GM12878 (cell line): ENCODE data around the gene PATJ. TPM values are rescaled to one million over a fixed set of nuclear protein-coding genes. Genes with fewer than 3 reads are reported as not detected.

Experiments
- ATAC-seq: fragments of 200-7000 bp; cut with Tn5 transposase; 3 replicates; pipeline ENCODE4 v1.9.1; 2020; ENCODE audit warnings: mild to moderate bottlenecking, moderate library complexity
- BruUV-seq: library from RNA; stranded (reverse); fragments of 400-500 nt; replicated peaks from 2 replicates; lab custom pipeline; 2021; lab: Mats Ljungman, UMichigan
- CTCF ChIA-PET: fragments of 300-600 bp; sonication (Branson Sonifier 250); formaldehyde crosslinking; extraction: SDS; loops from one replicate; lab custom pipeline; 2021; ENCODE audit warnings: inconsistent platforms; lab: Yijun Ruan, JAX
- POLR2A ChIA-PET: fragments of 350-600 bp; formaldehyde crosslinking; extraction: SDS; loops from one replicate; lab custom pipeline; 2021; ENCODE audit warnings: inconsistent platforms; lab: Charles Lee
- RAD21 ChIA-PET: fragments of 300-600 bp; sonication (Branson Sonifier 250); formaldehyde crosslinking; loops from one replicate; lab custom pipeline; 2023; ENCODE audit warnings: antibody characterized with exemption; ENCODE audit not compliant: unreplicated experiment; lab: Charles Lee
- SMC1A ChIA-PET: fragments of 300-600 bp; sonication (Branson Sonifier 250); formaldehyde crosslinking; loops from one replicate; lab custom pipeline; 2023; ENCODE audit not compliant: unreplicated experiment, uncharacterized antibody; lab: Charles Lee
- DNase-seq: peaks from one replicate; pipeline ENCODE4 v3.0.0-alpha.2; 2011; ENCODE audit warnings: low read depth, low spot score
- FAIRE-seq: peaks from 3 replicates; lab custom pipeline; 2011; peaks lifted over from hg19 to GRCh38; lab: Jason Lieb, UNC
- H2AFZ ChIP-seq: 2 replicates; pipeline ENCODE4 v1.6.0; 2011; ENCODE audit warnings: low read depth, low read length, control low read depth; ENCODE audit not compliant: control insufficient read depth
- H3K27ac ChIP-seq: 2 replicates; pipeline ENCODE4 v1.5.1; 2011; ENCODE audit warnings: control low read depth; ENCODE audit not compliant: control insufficient read depth, insufficient read depth
- H3K27me3 ChIP-seq, 2 experiments: replicated peaks in 1 of 2; 2 replicates each; pipeline versions ENCODE4 v1.6.0 to v1.6.1; 2011; ENCODE audit warnings: low read length in 1 of 2; ENCODE audit not compliant: control insufficient read depth in 2 of 2, insufficient read depth in 2 of 2
- H3K36me3 ChIP-seq, 2 experiments: 2 replicates each; pipeline ENCODE4 v1.5.1; 2011; ENCODE audit warnings: low read length in 1 of 2; ENCODE audit not compliant: control insufficient read depth in 2 of 2, insufficient read depth in 2 of 2
- H3K4me1 ChIP-seq: 2 replicates; pipeline ENCODE4 v1.6.1; 2011; ENCODE audit warnings: mild to moderate bottlenecking, low read length, moderate library complexity, mixed read lengths; ENCODE audit not compliant: control insufficient read depth, insufficient read depth
- H3K4me2 ChIP-seq: 2 replicates; pipeline ENCODE4 v1.6.0; 2011; ENCODE audit warnings: control low read depth; ENCODE audit not compliant: control insufficient read depth, insufficient read depth
- H3K4me3 ChIP-seq: fragments of 200-600 bp; sonication (generic); 2 replicates; pipeline ENCODE4 v1.5.1; 2016
- H3K79me2 ChIP-seq: 2 replicates; pipeline ENCODE4 v1.6.0; 2011; ENCODE audit warnings: low read length; ENCODE audit not compliant: control insufficient read depth, insufficient read depth
- H3K9ac ChIP-seq: 2 replicates; pipeline ENCODE4 v1.8.0; 2011; ENCODE audit warnings: low read length, control low read depth, mixed read lengths; ENCODE audit not compliant: control insufficient read depth, insufficient read depth
- H3K9me3 ChIP-seq: replicated peaks from 3 replicates; pipeline ENCODE4 v1.5.1; 2011; ENCODE audit warnings: mild to moderate bottlenecking, low read length; ENCODE audit not compliant: control insufficient read depth, insufficient read depth
- H4K20me1 ChIP-seq: 2 replicates; pipeline ENCODE4 v1.6.0; 2011; ENCODE audit not compliant: control insufficient read depth, insufficient read depth
- ASH2L ChIP-seq: fragments of 300-600, 200-600 bp; sonication (generic); IDR thresholded peaks from 2 replicates; pipeline ENCODE4 v1.6.1; 2017; ENCODE audit warnings: low read depth, mild to moderate bottlenecking, borderline replicate concordance
- BMI1 ChIP-seq: fragments of 450-650 bp; IDR thresholded peaks from 2 replicates; pipeline ENCODE4 v1.6.1; 2016; ENCODE audit warnings: mild to moderate bottlenecking, moderate library complexity, borderline replicate concordance
- CBFB ChIP-seq: IDR thresholded peaks from 2 replicates; pipeline ENCODE4 v1.6.1; 2016; ENCODE audit warnings: antibody characterized with exemption, low read depth
- CEBPB ChIP-seq, 2 experiments: fragments of 150-350 bp in 1 of 2; IDR thresholded peaks; 2 replicates each; pipeline ENCODE4 v1.6.1; 2012 to 2014; ENCODE audit warnings: low read depth in 2 of 2, low read length in 2 of 2, borderline replicate concordance in 1 of 2, inconsistent platforms in 1 of 2
- CHD1 ChIP-seq: IDR thresholded peaks from 2 replicates; pipeline ENCODE4 v1.6.1; 2012; ENCODE audit warnings: low read depth, low read length, improper control_type of control experiment
- GATAD2B ChIP-seq: fragments of 450-650 bp; conservative IDR thresholded peaks from 2 replicates; pipeline ENCODE4 v1.6.1; 2017; ENCODE audit warnings: low read depth, mild to moderate bottlenecking, moderate library complexity
- KLF5 ChIP-seq: fragments of 450-650 bp; IDR thresholded peaks from 2 replicates; pipeline ENCODE4 v1.6.1; 2014; ENCODE audit warnings: mild to moderate bottlenecking; ENCODE audit not compliant: partially characterized antibody
- NFYA ChIP-seq: IDR thresholded peaks from 2 replicates; pipeline ENCODE4 v1.6.1; 2011; ENCODE audit warnings: low read depth, mild to moderate bottlenecking, low read length, improper control_type of control experiment, borderline replicate concordance
- POU2F2 ChIP-seq: IDR thresholded peaks from 3 replicates; pipeline ENCODE4 v1.6.1; 2011; ENCODE audit warnings: low read depth, mild to moderate bottlenecking, low read length, borderline replicate concordance
- RAD51 ChIP-seq: fragments of 450-650 bp; IDR thresholded peaks from 2 replicates; pipeline ENCODE4 v1.6.1; 2016; ENCODE audit warnings: moderate library complexity, mild to moderate bottlenecking, inconsistent platforms
- TCF12 ChIP-seq: IDR thresholded peaks from 2 replicates; pipeline ENCODE4 v1.6.1; 2011; ENCODE audit warnings: low read depth, mild to moderate bottlenecking, low read length
- TCF3 ChIP-seq: IDR thresholded peaks from 2 replicates; pipeline ENCODE4 v1.6.1; 2012; ENCODE audit warnings: low read depth, mild to moderate bottlenecking, low read length, borderline replicate concordance; ENCODE audit not compliant: insufficient read depth
- ZNF384 ChIP-seq: IDR thresholded peaks from 2 replicates; pipeline ENCODE4 v1.6.1; 2012; ENCODE audit warnings: low read depth, mild to moderate bottlenecking, low read length, improper control_type of control experiment, borderline replicate concordance
- WGBS: methylation state at CpG from one replicate; pipeline ENCODE4 v1.1.6; 2016; ENCODE audit warnings: low lambda C conversion rate; ENCODE audit not compliant: insufficient replicate concordance, insufficient coverage; ENCODE audit errors: missing lambda C conversion rate; 5-methylcytosine and 5-hydroxymethylcytosine counted together
- in situ Hi-C: fragments of 300-500 bp; cut with MboI; formaldehyde crosslinking; loops from 9 replicates; pipeline ENCODE4 v1.14.3; 2018; ENCODE audit warnings: mixed read lengths
- intact Hi-C: fragments of 100-400 bp; cut with micrococcal nuclease; formaldehyde crosslinking; loops from one replicate; pipeline ENCODE4 v1.14.2; 2022; ENCODE audit not compliant: unreplicated experiment
- polyA plus RNA-seq, 11 experiments: library from polyadenylated mRNA; depleted of rRNA in 4 of 11; unstranded in 6 of 11; stranded (reverse) in 5 of 11; fragments of >200 nt; fragmentation: Nextera tagmentation in 4 of 11; fragmentation: Illumina TruSeq in 1 of 11; extraction: Ambion mirVana in 4 of 11; extraction: Trizol in 1 of 11; gene quantifications; 1 replicate in 1 of 11; 2 replicates in 10 of 11; pipeline versions ENCODE4 v1.2.1 to v1.2.3, GENCODE V29; 2011 to 2016; ENCODE audit warnings: inconsistent platforms in 2 of 11, missing spikeins in 2 of 11, low read depth in 1 of 11
- total RNA-seq, 4 experiments: library from RNA; depleted of rRNA in 3 of 4; stranded (reverse); fragments of >200 nt in 3 of 4; fragmentation: Illumina TruSeq in 1 of 4; extraction: Trizol in 1 of 4; gene quantifications; 2 replicates each; pipeline versions ENCODE4 v1.2.1 to v1.2.3, GENCODE V29; 2013 to 2021
- TF ChIP-seq, protein P1 (sequence below): fragments of 450-650 bp; IDR thresholded peaks from 2 replicates; pipeline ENCODE4 v1.6.1; 2017; ENCODE audit warnings: borderline replicate concordance

PATJ gene
- total and polyA plus RNA-seq, 10 of the 15 experiments (the other 5 are each of a cell fraction or from before 2014, with no cell fraction given), result 2.8 to 13.9 (median 6.9) TPM

DNA sequence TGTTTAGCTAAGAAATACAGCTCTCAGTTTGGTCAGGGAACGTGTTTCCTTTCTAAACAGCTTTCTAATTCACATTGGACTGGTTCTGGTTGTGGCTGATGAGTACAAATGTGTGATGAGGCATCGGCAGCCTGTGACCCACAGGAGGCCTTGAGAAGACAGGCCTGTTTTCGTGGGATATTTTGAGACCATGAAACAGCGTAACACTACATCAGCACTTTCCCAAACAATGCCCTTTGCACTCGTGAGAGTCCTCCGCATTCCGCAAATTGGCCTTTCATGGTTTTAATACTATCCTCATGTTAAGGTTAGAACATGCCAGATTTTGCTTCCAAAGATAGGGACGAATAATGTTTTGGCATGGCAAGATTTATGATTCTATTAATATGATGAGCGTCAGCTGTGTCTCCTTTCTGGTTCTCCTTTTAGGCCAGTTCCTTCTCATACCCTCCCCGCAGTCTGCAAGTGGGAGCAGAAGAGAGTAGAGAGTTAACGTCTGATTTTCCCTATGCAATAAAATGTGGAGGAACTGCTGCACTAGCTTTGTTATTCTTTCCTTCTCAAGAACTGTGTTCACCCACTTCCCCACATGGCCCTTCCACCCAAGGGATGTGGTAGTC, 368.0 kb downstream of the PATJ start:
- H3K4me2 ChIP-seq, result no peak overlapping the region
- in situ Hi-C loops, result no loop called here
- no peaks in the 10 kb centered on the region for H3K27me3 ChIP-seq
- no peak for FAIRE-seq
- CTCF ChIA-PET, result no interaction called here
- H3K4me1 ChIP-seq, result no peaks in the 10 kb centered on the region
- no peak overlapping the region for H3K9ac ChIP-seq
- no peak for DNase-seq
- H3K36me3 ChIP-seq, result no peaks in the 10 kb centered on the region
- TF ChIP-seq TCF3 (no peak), RAD51 (no peak), CBFB (no peak), NFYA (no peak), ZNF384 (no peak), TCF12 (no peak), KLF5 (no peak), BMI1 (no peak), GATAD2B (no peak), ASH2L (no peak)
- H2AFZ ChIP-seq, result no peak overlapping the region
- intact Hi-C loops, result no loop called here
- no peaks in the 10 kb centered on the region for H3K79me2 ChIP-seq
- SMC1A ChIA-PET, result no interaction called here
- no peaks in the 10 kb centered on the region for H3K9me3 ChIP-seq
- 69% methylated on average over 11 of the region's 11 CpGs for WGBS
- no peak overlapping the region for H3K4me3 ChIP-seq
- no peaks in the 10 kb centered on the region for H4K20me1 ChIP-seq
- no TSS peak for BruUV-seq
- no peak overlapping the region for H3K27ac ChIP-seq
- POLR2A ChIA-PET, result no interaction called here
- RAD21 ChIA-PET, result no interaction called here
- no peak for ATAC-seq

DNA sequence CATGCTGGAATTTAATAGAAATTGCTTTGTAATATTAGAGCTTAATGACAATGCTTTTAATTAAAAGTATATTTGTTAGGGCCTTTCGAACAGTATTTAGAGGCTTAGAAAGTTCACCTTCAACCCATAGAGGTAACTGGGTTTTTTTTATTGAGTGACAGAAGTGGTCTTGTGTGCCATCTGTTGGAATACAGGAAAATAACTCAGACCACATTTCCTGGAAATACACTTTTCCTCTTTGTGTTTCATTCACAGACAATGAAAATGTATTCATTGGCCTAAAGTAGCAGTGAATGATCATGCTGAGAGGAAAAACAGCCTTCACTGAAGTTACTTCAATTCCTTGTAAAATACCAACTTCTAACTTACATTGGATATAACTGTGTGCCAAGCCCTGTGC, 368.8 kb downstream of the PATJ start:
- Histone ChIP-seq H3K9ac (no peak overlapping the region), H3K4me1 (no peaks in the 10 kb centered on the region), H3K27me3 (no peaks in the 10 kb centered on the region), H2AFZ (no peak overlapping the region), H3K9me3 (no peaks in the 10 kb centered on the region), H3K79me2 (no peaks in the 10 kb centered on the region), H3K4me2 (no peak overlapping the region), H3K27ac (no peak overlapping the region), H3K36me3 (no peaks in the 10 kb centered on the region), H4K20me1 (no peaks in the 10 kb centered on the region), H3K4me3 (no peak overlapping the region)
- FAIRE-seq (no peak), DNase-seq (no peak), ATAC-seq (no peak)
- CTCF ChIA-PET, result no interaction called here
- TF ChIP-seq CHD1 (no peak), POU2F2 (no peak), GATAD2B (no peak), CEBPB (IDR thresholded peaks at IDR 0.05; ENCODE audit: borderline replicate concordance in 1 of 2, low read depth in 2 of 2, low read length in 2 of 2) (no peak)
- TF ChIP-seq, protein P1, sequence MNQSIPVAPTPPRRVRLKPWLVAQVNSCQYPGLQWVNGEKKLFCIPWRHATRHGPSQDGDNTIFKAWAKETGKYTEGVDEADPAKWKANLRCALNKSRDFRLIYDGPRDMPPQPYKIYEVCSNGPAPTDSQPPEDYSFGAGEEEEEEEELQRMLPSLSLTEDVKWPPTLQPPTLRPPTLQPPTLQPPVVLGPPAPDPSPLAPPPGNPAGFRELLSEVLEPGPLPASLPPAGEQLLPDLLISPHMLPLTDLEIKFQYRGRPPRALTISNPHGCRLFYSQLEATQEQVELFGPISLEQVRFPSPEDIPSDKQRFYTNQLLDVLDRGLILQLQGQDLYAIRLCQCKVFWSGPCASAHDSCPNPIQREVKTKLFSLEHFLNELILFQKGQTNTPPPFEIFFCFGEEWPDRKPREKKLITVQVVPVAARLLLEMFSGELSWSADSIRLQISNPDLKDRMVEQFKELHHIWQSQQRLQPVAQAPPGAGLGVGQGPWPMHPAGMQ, result no peak
- SMC1A ChIA-PET, result interaction anchor here (0.6 kb wide), 1 partner anchor 1812 kb away, joined by 3 read pairs; no protein-coding TSS in a partner anchor
- intact Hi-C loops (no loop called here), in situ Hi-C loops (no loop called here)
- BruUV-seq, result no TSS peak
- WGBS, result 88% methylated on average over 1 of the region's 1 CpG
- RAD21 ChIA-PET, result no interaction called here
- POLR2A ChIA-PET, result no interaction called here
